ENCODE measurements around the gene AGAP1.

GRCh38 chr2:235532307-235532706 lies 38.5 kb downstream of the AGAP1 start:
- no peak for TF ChIP-seq CTCF (IDR thresholded peaks at IDR 0.05; ENCODE audit: extremely low read depth in 1 of 2, insufficient read depth in 1 of 2, low read depth in 1 of 2, low read length in 2 of 2)
- no peak for TF ChIP-seq EZH2 (IDR thresholded peaks at IDR 0.05; ENCODE audit: borderline replicate concordance, low read depth, low read length, severe bottlenecking)
- no peak for TF ChIP-seq POLR2A (IDR thresholded peaks at IDR 0.05; ENCODE audit: low read depth, low read length)
- TF ChIP-seq, protein P1, sequence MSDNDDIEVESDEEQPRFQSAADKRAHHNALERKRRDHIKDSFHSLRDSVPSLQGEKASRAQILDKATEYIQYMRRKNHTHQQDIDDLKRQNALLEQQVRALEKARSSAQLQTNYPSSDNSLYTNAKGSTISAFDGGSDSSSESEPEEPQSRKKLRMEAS (IDR thresholded peaks at IDR 0.05; ENCODE audit: insufficient read depth, insufficient read length), result no peak
- TF ChIP-seq POLR2AphosphoS5 (IDR thresholded peaks at IDR 0.05; ENCODE audit: insufficient read depth, low read depth, low read length), result no peak
- TF ChIP-seq MYC (IDR thresholded peaks at IDR 0.05; ENCODE audit: low read depth, low read length), result no peak
- TF ChIP-seq GATA2 (IDR thresholded peaks at IDR 0.05; ENCODE audit: insufficient read depth, insufficient read length, low read depth, low read length), result no peak
- TF ChIP-seq JUN (IDR thresholded peaks at IDR 0.05; ENCODE audit: borderline replicate concordance, insufficient read depth, insufficient read length, low read depth), result no peak
- TF ChIP-seq FOS (IDR thresholded peaks at IDR 0.05; ENCODE audit: borderline replicate concordance, insufficient read depth, low read length), result no peak

All from endothelial cell of umbilical vein (primary cell).